Lower leg skin (tissue), 3 donors: ENCODE results near the gene GH2.

Source experiments
- CTCF ChIP-seq, 3 donors: fragments of 450-650 bp; IDR thresholded peaks; one replicate each; pipeline ENCODE4 v1.5.1; 2016; ENCODE audit warnings: antibody characterized with exemption in 3 of 3, mild to moderate bottlenecking in 3 of 3, moderate library complexity in 2 of 3
- POLR2A ChIP-seq, 2 donors: fragments of 450-650 bp; IDR thresholded peaks; one replicate each; pipeline ENCODE4 v1.6.1; 2016 to 2017; ENCODE audit warnings: antibody characterized with exemption in 2 of 2, mild to moderate bottlenecking in 1 of 2, moderate library complexity in 1 of 2

GRCh38 chr17:63834431-63835166 lies 47.1 kb downstream of the GH2 start:
- no peak for TF ChIP-seq CTCF (IDR thresholded peaks at IDR 0.05)
- TF ChIP-seq POLR2A (IDR thresholded peaks at IDR 0.05) = no peak
